IMR-90 (cell line): ENCODE results near the gene ARHGEF4. TPM values are rescaled to one million over a fixed set of nuclear protein-coding genes. Genes with fewer than 3 reads are reported as not detected.

ENCODE experiments used
- ATAC-seq: fragments of 200-7000 bp; cut with Tn5 transposase; 2 replicates; pipeline ENCODE4 v1.9.1; 2020; ENCODE audit warnings: low read depth, mild to moderate bottlenecking, moderate library complexity
- BruUV-seq: library from RNA; stranded (reverse); fragments of 400-500 nt; replicated peaks from 2 replicates; lab custom pipeline; 2021; lab: Mats Ljungman, UMichigan
- CTCF ChIA-PET: fragments of 300-600 bp; formaldehyde crosslinking; extraction: SDS; loops from one replicate; lab custom pipeline; 2021; ENCODE audit warnings: antibody characterized with exemption; lab: Yijun Ruan, JAX
- POLR2A ChIA-PET: fragments of 300-600 bp; sonication (Branson Sonifier 250); formaldehyde crosslinking; loops from one replicate; lab custom pipeline; 2022; ENCODE audit warnings: antibody characterized with exemption; ENCODE audit not compliant: unreplicated experiment; lab: Charles Lee
- DNase-seq: peaks from one replicate; pipeline ENCODE4 v3.0.0; 2013
- H2AFZ ChIP-seq: replicated peaks from 2 replicates; pipeline ENCODE3; 2013; ENCODE audit warnings: low read length, mild to moderate bottlenecking; ENCODE audit not compliant: poor library complexity
- H2AK5ac ChIP-seq: 2 replicates; pipeline ENCODE4 v1.6.1; 2013; ENCODE audit warnings: low read depth, low read length, inconsistent platforms
- H2AK9ac ChIP-seq: replicated peaks from 2 replicates; pipeline ENCODE3; 2013; ENCODE audit warnings: mild to moderate bottlenecking, low read depth, low read length, moderate library complexity; ENCODE audit not compliant: poor library complexity
- H2BK120ac ChIP-seq: 2 replicates; pipeline ENCODE4 v1.6.1; 2013; ENCODE audit warnings: low read depth, low read length, inconsistent platforms
- H2BK15ac ChIP-seq: 3 replicates; pipeline ENCODE4 v1.6.1; 2013; ENCODE audit warnings: low read depth, low read length, inconsistent platforms
- H2BK20ac ChIP-seq: 2 replicates; pipeline ENCODE4 v1.6.1; 2013; ENCODE audit warnings: low read depth, mild to moderate bottlenecking, inconsistent platforms, low read length, moderate library complexity
- H2BK5ac ChIP-seq: 2 replicates; pipeline ENCODE4 v1.6.1; 2013; ENCODE audit warnings: mild to moderate bottlenecking, low read depth, low read length, inconsistent platforms; ENCODE audit not compliant: poor library complexity, severe bottlenecking
- H3K14ac ChIP-seq: replicated peaks from 2 replicates; pipeline ENCODE4 v1.6.1; 2013; ENCODE audit warnings: low read depth, low read length, inconsistent platforms
- H3K18ac ChIP-seq: 2 replicates; pipeline ENCODE4 v1.6.1; 2013; ENCODE audit warnings: low read depth, low read length, control low read depth
- H3K23ac ChIP-seq: 2 replicates; pipeline ENCODE4 v1.6.1; 2013; ENCODE audit warnings: low read depth, low read length, inconsistent platforms
- H3K27ac ChIP-seq: 2 replicates; pipeline ENCODE4 v1.5.1; 2013; ENCODE audit warnings: mild to moderate bottlenecking, control low read depth, low read length; ENCODE audit not compliant: insufficient read depth
- H3K27me3 ChIP-seq: 2 replicates; pipeline ENCODE4 v1.6.1; 2013; ENCODE audit warnings: low read length; ENCODE audit not compliant: control insufficient read depth, insufficient read depth
- H3K36me3 ChIP-seq: 2 replicates; pipeline ENCODE4 v1.6.1; 2013; ENCODE audit warnings: low read length, mixed read lengths; ENCODE audit not compliant: control insufficient read depth, insufficient read depth
- H3K4ac ChIP-seq: 2 replicates; pipeline ENCODE4 v1.6.1; 2013; ENCODE audit warnings: low read depth, low read length, inconsistent platforms
- H3K4me1 ChIP-seq: 2 replicates; pipeline ENCODE4 v1.6.1; 2013; ENCODE audit warnings: low read length, mixed read lengths; ENCODE audit not compliant: control insufficient read depth, insufficient read depth
- H3K4me2 ChIP-seq: 2 replicates; pipeline ENCODE4 v1.6.1; 2013; ENCODE audit warnings: low read depth, mild to moderate bottlenecking, control low read depth, low read length, moderate library complexity
- H3K4me3 ChIP-seq: 2 replicates; pipeline ENCODE4 v1.5.1; 2013; ENCODE audit warnings: low read depth, mild to moderate bottlenecking, control low read depth, low read length, moderate library complexity; ENCODE audit not compliant: insufficient read depth
- H3K56ac ChIP-seq: 2 replicates; pipeline ENCODE4 v1.6.1; 2013; ENCODE audit warnings: low read length, inconsistent platforms; ENCODE audit not compliant: insufficient read depth; ENCODE audit errors: extremely low read depth
- H3K79me1 ChIP-seq, 2 experiments: 2 replicates each; pipeline ENCODE4 v1.6.1; 2013; ENCODE audit warnings: low read length in 2 of 2, inconsistent platforms in 1 of 2, low read depth in 1 of 2
- H3K9ac ChIP-seq: 2 replicates; pipeline ENCODE4 v1.6.1; 2013; ENCODE audit warnings: low read depth, low read length, control low read depth
- H3K9me1 ChIP-seq: 2 replicates; pipeline ENCODE4 v1.6.1; 2013; ENCODE audit warnings: low read length, inconsistent platforms; ENCODE audit not compliant: insufficient read depth
- H3K9me3 ChIP-seq: 2 replicates; pipeline ENCODE4 v1.6.1; 2013; ENCODE audit warnings: low read length; ENCODE audit not compliant: control insufficient read depth, insufficient read depth
- H4K20me1 ChIP-seq: 2 replicates; pipeline ENCODE4 v1.6.1; 2013; ENCODE audit warnings: low read length, inconsistent platforms; ENCODE audit not compliant: insufficient read depth
- H4K5ac ChIP-seq: 2 replicates; pipeline ENCODE4 v1.6.1; 2013; ENCODE audit warnings: mild to moderate bottlenecking, low read depth, low read length, control low read depth
- H4K8ac ChIP-seq, 2 experiments: 2 replicates each; pipeline ENCODE4 v1.6.1; 2013; ENCODE audit warnings: low read depth in 2 of 2, low read length in 2 of 2, control low read depth in 1 of 2, inconsistent platforms in 1 of 2
- H4K91ac ChIP-seq: 2 replicates; pipeline ENCODE4 v1.6.1; 2013; ENCODE audit warnings: low read depth, low read length, inconsistent platforms; ENCODE audit not compliant: insufficient read depth
- CHD1 ChIP-seq: IDR thresholded peaks from 2 replicates; pipeline ENCODE4 v1.6.1; 2012; ENCODE audit warnings: low read depth, low read length, improper control_type of control experiment
- FOS ChIP-seq: fragments of 150-350 bp; IDR thresholded peaks from 2 replicates; pipeline ENCODE4 v1.6.1; 2016; ENCODE audit warnings: low read depth, low read length
- MAFK ChIP-seq: IDR thresholded peaks from 2 replicates; pipeline ENCODE4 v1.6.1; 2012; ENCODE audit warnings: low read depth, low read length, improper control_type of control experiment
- MXI1 ChIP-seq: IDR thresholded peaks from 2 replicates; pipeline ENCODE4 v1.6.1; 2012; ENCODE audit warnings: low read depth, mild to moderate bottlenecking, low read length, moderate library complexity, borderline replicate concordance
- NFE2L2 ChIP-seq: fragments of 150-350 bp; IDR thresholded peaks from 2 replicates; pipeline ENCODE4 v1.6.1; 2016; ENCODE audit warnings: low read depth, mild to moderate bottlenecking, low read length
- WGBS, 2 experiments: methylation state at CpG; one replicate each; pipeline versions ENCODE4 v1.1.5 to v1.1.7; 2013; ENCODE audit warnings: missing lambda C conversion rate in 2 of 2; ENCODE audit not compliant: insufficient read length in 1 of 2; ENCODE audit errors: extremely low coverage in 2 of 2; 5-methylcytosine and 5-hydroxymethylcytosine counted together
- dilution Hi-C: fragments of 300-500 bp; cut with HindIII; formaldehyde crosslinking; loops from one replicate; pipeline ENCODE4 v1.14.3; 2018; ENCODE audit warnings: low sequenced_read_pairs; ENCODE audit not compliant: unreplicated experiment
- in situ Hi-C: fragments of 300-500 bp; cut with MboI; formaldehyde crosslinking; loops from 3 replicates; pipeline ENCODE4 v1.14.3; 2019; ENCODE audit warnings: low sequenced_read_pairs, inconsistent platforms, mixed read lengths
- intact Hi-C: fragments of 100-400 bp; cut with micrococcal nuclease; formaldehyde crosslinking; loops from 2 replicates; pipeline ENCODE4 v1.10.0; 2022
- polyA plus RNA-seq, 3 experiments: library from polyadenylated mRNA; depleted of rRNA; stranded (reverse); fragments of >200 nt; gene quantifications; 2 replicates each; pipeline ENCODE4 v1.2.3, GENCODE V29; 2012; ENCODE audit warnings: low replicate concordance in 1 of 3
- total RNA-seq: library from RNA; depleted of rRNA; stranded (reverse); fragments of >200 nt; gene quantifications from 2 replicates; pipeline ENCODE4 v1.2.3, GENCODE V29; 2012

The ARHGEF4 gene
- total and polyA plus RNA-seq, 2 of the 4 experiments (the other 2 are of a cell fraction), result 2.7 to 5.0 TPM

- CTCF ChIA-PET, result no interaction called here
- TF ChIP-seq FOS (no peak), MAFK (no peak), MXI1 (no peak), CHD1 (no peak), NFE2L2 (no peak)
- no TSS peak for BruUV-seq
- POLR2A ChIA-PET, result no interaction called here
- Histone ChIP-seq H4K91ac (no peak overlapping the region), H3K56ac (no peak overlapping the region), H3K4me3 (no peak overlapping the region), H2AK9ac (no peak overlapping the region), H3K4me1 (no peaks in the 10 kb centered on the region), H3K79me1 (no peaks in the 10 kb centered on the region), H2BK20ac (no peak overlapping the region), H2AK5ac (no peak overlapping the region), H3K9ac (no peak overlapping the region), H3K4ac (no peak overlapping the region), H3K9me1 (no peaks in the 10 kb centered on the region), H2BK120ac (no peak overlapping the region), H2BK15ac (no peak overlapping the region), H2AFZ (no peak overlapping the region), H3K14ac (no peak overlapping the region), H3K23ac (no peak overlapping the region), H3K18ac (no peak overlapping the region), H4K8ac (no peak overlapping the region), H3K9me3 (no peaks in the 10 kb centered on the region), H3K27me3 (no peaks in the 10 kb centered on the region), H4K20me1 (no peaks in the 10 kb centered on the region), H3K4me2 (no peak overlapping the region), H4K5ac (no peak overlapping the region), H3K27ac (no peak overlapping the region), H3K36me3 (no peaks in the 10 kb centered on the region), H2BK5ac (no peak overlapping the region)
- DNase-seq, result no peak
- intact Hi-C loops, result no loop called here
- in situ Hi-C loops, result no loop called here
- ATAC-seq, result no peak
- 21% methylated on average over 3 of the region's 3 CpGs; no CpG with 5 or more reads in 1 of the 2 experiments for WGBS, 2 experiments
- dilution Hi-C loops, result no loop called here
Observed at GRCh38 chr2:130878316-130878715, 41.6 kb downstream of the ARHGEF4 start.
